Limb (tissue), 2 donors: Measurements from ENCODE around the gene THSD7A.

Source experiments
- DNase-seq, 2 donors: peaks; one replicate each; pipeline ENCODE4 v3.0.0-alpha.2; 2016; ENCODE audit errors: extremely low spot score in 2 of 2

THSD7A gene

GRCh38 chr7:11817111-11817740, 14.8 kb downstream of the THSD7A start:
- DNase-seq = no peak

GRCh38 chr7:11811709-11812108, 20.3 kb downstream of the THSD7A start:
- DNase-seq = no peak

- no peak for DNase-seq
Observed at GRCh38 chr7:11810043-11810625, 21.9 kb downstream of the THSD7A start.

GRCh38 chr7:11807000-11807399, 25.0 kb downstream of the THSD7A start:
- no peak for DNase-seq

GRCh38 chr7:11804621-11805020, 27.4 kb downstream of the THSD7A start:
- DNase-seq = no peak

- no peak for DNase-seq
Observed at GRCh38 chr7:11795231-11795630, 36.8 kb downstream of the THSD7A start.

GRCh38 chr7:11792166-11792565, 39.8 kb downstream of the THSD7A start:
- DNase-seq = no peak

- DNase-seq = no peak
Observed at GRCh38 chr7:11788568-11788967, 43.4 kb downstream of the THSD7A start.

GRCh38 chr7:11787534-11787933, 44.5 kb downstream of the THSD7A start:
- DNase-seq = no peak

GRCh38 chr7:11786186-11786585, 45.8 kb downstream of the THSD7A start:
- no peak for DNase-seq

- no peak for DNase-seq
Observed at GRCh38 chr7:11784769-11785536, 47.0 kb downstream of the THSD7A start.

- no peak for DNase-seq
Observed at GRCh38 chr7:11779864-11780674, 51.9 kb downstream of the THSD7A start.

- no peak for DNase-seq
Observed at GRCh38 chr7:11776039-11776438, 56.0 kb downstream of the THSD7A start.

- no peak for DNase-seq
Observed at GRCh38 chr7:11775401-11775800, 56.6 kb downstream of the THSD7A start.

GRCh38 chr7:11768263-11768662, 63.7 kb downstream of the THSD7A start:
- DNase-seq = no peak

GRCh38 chr7:11767148-11767547, 64.8 kb downstream of the THSD7A start:
- DNase-seq = no peak

- peak in 1 of 2 donors; percentile 18 for DNase-seq
Observed at GRCh38 chr7:11760372-11760771, 71.6 kb downstream of the THSD7A start.

- DNase-seq = no peak
Observed at GRCh38 chr7:11758627-11759111, 73.3 kb downstream of the THSD7A start.

GRCh38 chr7:11757153-11757552, 74.8 kb downstream of the THSD7A start:
- no peak for DNase-seq

- DNase-seq = no peak
Observed at GRCh38 chr7:11754933-11755332, 77.1 kb downstream of the THSD7A start.

GRCh38 chr7:11754123-11754522, 77.9 kb downstream of the THSD7A start:
- DNase-seq = no peak

- DNase-seq = peak; percentile 36 to 58
Observed at GRCh38 chr7:11753433-11753832, 78.6 kb downstream of the THSD7A start.
